HL-60 (cell line): ENCODE results near the gene KIF12.

Source experiments
- CTCF ChIP-seq: IDR thresholded peaks from one replicate; pipeline ENCODE4 v1.5.1; 2011; ENCODE audit warnings: low read length, control low read depth, inconsistent platforms; ENCODE audit not compliant: insufficient read depth
- GABPA ChIP-seq: IDR thresholded peaks from 2 replicates; pipeline ENCODE4 v1.6.1; 2012; ENCODE audit warnings: low read depth
- SPI1 ChIP-seq: IDR thresholded peaks from 2 replicates; pipeline ENCODE4 v1.6.1; 2012; ENCODE audit warnings: low read depth, mild to moderate bottlenecking, borderline replicate concordance

GRCh38 chr9:114080195-114080772 lies 18.8 kb downstream of the KIF12 start:
- TF ChIP-seq CTCF (no peak), GABPA (no peak), SPI1 (no peak)
